OCI-LY1 (cell line): ENCODE measurements around the gene SPI1.

Experiments used
- H2AFZ ChIP-seq: fragments of 200-600 bp; sonication (generic), shearing (Covaris generic); 2 replicates; pipeline ENCODE4 v1.6.0; 2014; ENCODE audit warnings: antibody characterized with exemption, mild to moderate bottlenecking, low read length
- H3F3A ChIP-seq: fragments of 200-600 bp; sonication (generic), shearing (Covaris generic); 2 replicates; pipeline ENCODE4 v1.6.0; 2014; ENCODE audit warnings: mild to moderate bottlenecking, antibody characterized with exemption, low read length, moderate library complexity; ENCODE audit not compliant: insufficient read depth
- H3K27ac ChIP-seq: fragments of 200-600 bp; sonication (generic); 2 replicates; pipeline ENCODE4 v1.5.1; 2014; ENCODE audit warnings: low read length, mixed run types, mild to moderate bottlenecking, low read depth; ENCODE audit not compliant: poor library complexity, severe bottlenecking
- H3K27me3 ChIP-seq: fragments of 200-600 bp; sonication (generic); 2 replicates; pipeline ENCODE4 v1.6.0; 2014; ENCODE audit warnings: antibody characterized with exemption, mild to moderate bottlenecking, low read length, moderate library complexity; ENCODE audit not compliant: insufficient read depth
- H3K36me3 ChIP-seq: fragments of 200-600 bp; sonication (generic); 2 replicates; pipeline ENCODE4 v1.6.1; 2014; ENCODE audit warnings: mild to moderate bottlenecking, antibody characterized with exemption, low read length, moderate library complexity, mixed read lengths; ENCODE audit not compliant: insufficient read depth
- H3K4me1 ChIP-seq: fragments of 200-600 bp; sonication (generic); 2 replicates; pipeline ENCODE4 v1.5.1; 2014; ENCODE audit warnings: mild to moderate bottlenecking, low read length, moderate library complexity; ENCODE audit not compliant: insufficient read depth, severe bottlenecking
- H3K4me2 ChIP-seq: fragments of 200-600 bp; sonication (generic), shearing (Covaris generic); 2 replicates; pipeline ENCODE4 v1.6.1; 2014; ENCODE audit warnings: low read length
- H3K4me3 ChIP-seq: fragments of 200-600 bp; sonication (generic); 2 replicates; pipeline ENCODE4 v1.5.1; 2014; ENCODE audit warnings: low read length, low read depth, mild to moderate bottlenecking, mixed read lengths; ENCODE audit not compliant: poor library complexity, severe bottlenecking
- H3K79me2 ChIP-seq: fragments of 200-600 bp; shearing (Covaris generic); 2 replicates; pipeline ENCODE4 v1.6.1; 2016; ENCODE audit warnings: mixed run types, low read length, mixed read lengths; ENCODE audit not compliant: insufficient read depth
- H3K9ac ChIP-seq: fragments of 200-600 bp; sonication (generic), shearing (Covaris generic); 2 replicates; pipeline ENCODE4 v1.6.1; 2014; ENCODE audit warnings: mild to moderate bottlenecking, low read length, mixed read lengths
- H3K9me2 ChIP-seq: fragments of 200-600 bp; sonication (generic), shearing (Covaris generic); 2 replicates; pipeline ENCODE4 v1.6.1; 2014; ENCODE audit warnings: low read depth, mild to moderate bottlenecking, low read length, mixed read lengths
- H3K9me3 ChIP-seq: fragments of 200-600 bp; shearing (Covaris generic); 2 replicates; pipeline ENCODE4 v1.6.1; 2014; ENCODE audit warnings: low read length, mixed read lengths
- H4K20me1 ChIP-seq: fragments of 200-600 bp; sonication (generic), shearing (Covaris generic); 2 replicates; pipeline ENCODE4 v1.6.0; 2016; ENCODE audit warnings: mild to moderate bottlenecking, low read length; ENCODE audit not compliant: insufficient read depth
- CTCF ChIP-seq: fragments of 200-600 bp; sonication (generic), shearing (Covaris generic); IDR thresholded peaks from 2 replicates; pipeline ENCODE4 v1.5.1; 2017; ENCODE audit warnings: mild to moderate bottlenecking, antibody characterized with exemption, low read length, moderate library complexity, mixed read lengths
- EZH2 ChIP-seq: fragments of 200-600 bp; sonication (generic), shearing (Covaris generic); IDR thresholded peaks from 2 replicates; pipeline ENCODE4 v1.8.0; 2017; ENCODE audit warnings: borderline replicate concordance, mixed run types, mild to moderate bottlenecking, antibody characterized with exemption, low read length, moderate library complexity, mixed read lengths

Gene SPI1

GRCh38 chr11:47409440-47410369 lies 31.4 kb upstream of the SPI1 start:
- Histone ChIP-seq H3K9ac (peak overlapping the region; percentile 86), H3K27me3 (no peaks in the 10 kb centered on the region), H3K27ac (peak overlapping the region; percentile 49), H3K9me2 (no peaks in the 10 kb centered on the region), H3K79me2 (no peaks in the 10 kb centered on the region), H3K9me3 (no peaks in the 10 kb centered on the region), H3K4me1 (peaks cover 41% of the 10 kb centered on the region), H2AFZ (no peak overlapping the region), H3K4me2 (peak overlapping the region; percentile 99), H4K20me1 (no peaks in the 10 kb centered on the region), H3K4me3 (peak overlapping the region; percentile 77), H3F3A (no peaks in the 10 kb centered on the region), H3K36me3 (peaks cover 6% of the 10 kb centered on the region; the same call in 1 of the 2 replicates)
- TF ChIP-seq EZH2 (no peak), CTCF (no peak)

GRCh38 chr11:47408598-47409439 lies 30.5 kb upstream of the SPI1 start:
- Histone ChIP-seq H3K9ac (peak overlapping the region; percentile 86), H3K79me2 (no peaks in the 10 kb centered on the region), H4K20me1 (no peaks in the 10 kb centered on the region), H2AFZ (no peak overlapping the region), H3K4me3 (peak overlapping the region; percentile 77), H3K27ac (peak overlapping the region; percentile 49), H3K36me3 (no peaks in the 10 kb centered on the region), H3K4me1 (peaks cover 37% of the 10 kb centered on the region), H3K9me2 (no peaks in the 10 kb centered on the region), H3K27me3 (no peaks in the 10 kb centered on the region), H3F3A (no peaks in the 10 kb centered on the region), H3K9me3 (no peaks in the 10 kb centered on the region), H3K4me2 (peak overlapping the region; percentile 99)
- TF ChIP-seq CTCF = no peak
- no peak for TF ChIP-seq EZH2

- H3K9me2 ChIP-seq = no peaks in the 10 kb centered on the region
- H2AFZ ChIP-seq = no peak within 1 kb of the TSS
- H3K9me3 ChIP-seq = no peaks in the 10 kb centered on the region
- H3K36me3 ChIP-seq = no peaks in the 10 kb centered on the region
- peak within 1 kb of the TSS; percentile 99 for H3K4me2 ChIP-seq
- peak within 1 kb of the TSS; percentile 86 for H3K9ac ChIP-seq
- TF ChIP-seq EZH2 (no peak), CTCF (peak; percentile 91)
- no peaks in the 10 kb centered on the region for H3K79me2 ChIP-seq
- H3K4me1 ChIP-seq = peaks cover 45% of the 10 kb centered on the region
- H3K27ac ChIP-seq = peak within 1 kb of the TSS; percentile 93
- no peaks in the 10 kb centered on the region for H4K20me1 ChIP-seq
- H3K4me3 ChIP-seq = peak within 1 kb of the TSS; percentile 77
- H3F3A ChIP-seq = 0 out of 2 replicates have a peak, but pooled peaks cover 2% of the 10 kb centered on the region
- H3K27me3 ChIP-seq = no peaks in the 10 kb centered on the region
Observed at GRCh38 chr11:47407746-47408590, 29.6 kb upstream of the SPI1 start, which contains the start of gene SLC39A13. Gene SLC39A13 (plus strand): TSS chr11:47408590. CDS start chr11:47410095, 1,505 bp downstream.
